GM10266 (cell line): Measurements from ENCODE around the gene RNU1-3.
"Not testable (repeated sequence)": the region's sequence is repeated elsewhere in the genome, so short reads cannot be mapped to it uniquely, and the experiment has no call there.

Source experiments
- DNase-seq: peaks from one replicate; pipeline ENCODE4 v3.0.0; 2012; ENCODE audit errors: extremely low spot score
- CTCF ChIP-seq: IDR thresholded peaks from 2 replicates; pipeline ENCODE4 v1.5.1; 2012; ENCODE audit warnings: mild to moderate bottlenecking, low read depth; ENCODE audit not compliant: control insufficient read depth, insufficient read depth; ENCODE audit errors: missing control alignments

The RNU1-3 gene

GRCh38 chr1:16677552-16678431, 11.0 kb upstream of the RNU1-3 start:
- no peak for TF ChIP-seq CTCF

GRCh38 chr1:16676661-16677523, 10.1 kb upstream of the RNU1-3 start:
- peak; percentile 35 for DNase-seq

More at GRCh38 chr1:16677552-16678431, 11.0 kb upstream of the RNU1-3 start:
- peak; percentile 12 for DNase-seq

- DNase-seq, result not testable (repeated sequence)
These were observed 8.4 kb upstream of the RNU1-3 start for GRCh38 chr1:16675118-16675510.

- not testable (repeated sequence) for DNase-seq
These were observed 7.2 kb upstream of the RNU1-3 start for GRCh38 chr1:16673976-16674375.

- DNase-seq, result not testable (repeated sequence)
These were observed 912 bp downstream of the RNU1-3 start for GRCh38 chr1:16665836-16666235.

GRCh38 chr1:16658234-16658633, 8.5 kb downstream of the RNU1-3 start:
- not testable (repeated sequence) for DNase-seq

GRCh38 chr1:16656981-16657683, 9.6 kb downstream of the RNU1-3 start:
- DNase-seq, result not testable (repeated sequence)

- DNase-seq, result not testable (repeated sequence)
These were observed 10.2 kb downstream of the RNU1-3 start for GRCh38 chr1:16656574-16656973.

GRCh38 chr1:16651560-16651959, 15.2 kb downstream of the RNU1-3 start:
- DNase-seq, result not testable (repeated sequence)

GRCh38 chr1:16649960-16650359, 16.8 kb downstream of the RNU1-3 start:
- DNase-seq, result not testable (repeated sequence)

GRCh38 chr1:16649390-16649789, 17.4 kb downstream of the RNU1-3 start:
- DNase-seq, result not testable (repeated sequence)

- not testable (repeated sequence) for DNase-seq
These were observed 18.0 kb downstream of the RNU1-3 start for GRCh38 chr1:16648756-16649155.

- not testable (repeated sequence) for DNase-seq
These were observed 18.5 kb downstream of the RNU1-3 start for GRCh38 chr1:16648250-16648649.

- not testable (repeated sequence) for DNase-seq
These were observed 19.3 kb downstream of the RNU1-3 start for GRCh38 chr1:16647179-16648176.

GRCh38 chr1:16646716-16647115, 20.0 kb downstream of the RNU1-3 start:
- DNase-seq, result not testable (repeated sequence)

GRCh38 chr1:16646061-16646664, 20.6 kb downstream of the RNU1-3 start:
- not testable (repeated sequence) for DNase-seq

- DNase-seq, result peak; percentile 46
These were observed 21.3 kb downstream of the RNU1-3 start for GRCh38 chr1:16645271-16646060.
